ENCODE results near the gene AOC1. TPM values are rescaled to one million over a fixed set of nuclear protein-coding genes. Genes with fewer than 3 reads are reported as not detected.
"Not testable (repeated sequence)": the region's sequence is repeated elsewhere in the genome, so short reads cannot be mapped to it uniquely, and the experiment has no call there.

The AOC1 gene
- total RNA-seq, 1 donor from 2014 or later: not detected

DNA sequence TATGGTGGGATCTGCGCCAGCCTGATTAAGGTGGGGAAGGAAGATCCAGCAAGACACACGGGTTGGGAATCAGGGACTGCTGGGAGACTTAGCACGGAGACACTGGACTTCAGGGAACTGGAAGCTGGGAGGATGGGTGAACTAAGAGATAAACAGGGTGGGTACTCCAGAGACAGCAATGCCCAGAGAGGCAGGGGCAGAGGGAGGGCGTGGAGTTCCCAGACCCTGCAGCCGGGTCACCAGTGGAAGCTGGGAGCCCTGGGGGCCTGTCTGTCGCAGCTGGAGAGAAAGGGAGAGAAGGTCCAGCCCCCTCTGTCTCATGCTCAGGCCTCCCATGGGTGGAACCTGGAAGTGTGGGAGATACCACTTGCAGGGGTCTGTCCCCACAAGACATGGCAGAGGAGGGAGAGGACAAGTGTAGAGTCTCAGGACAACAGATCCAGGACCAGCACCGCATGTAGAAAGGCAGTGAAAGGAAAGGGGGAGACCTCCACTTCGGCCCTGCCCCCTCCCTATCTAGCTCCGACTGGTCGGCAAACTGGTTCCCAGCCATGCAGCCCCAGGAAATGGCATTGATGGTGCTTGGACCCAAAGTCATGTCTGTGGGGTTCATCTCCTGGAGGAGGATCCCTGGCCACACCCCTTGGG, 44.4 kb downstream of the AOC1 start:
- DNase-seq (ENCODE audit: low read depth in 2 of 2): no peak

- no peak for DNase-seq (ENCODE audit: low read depth in 2 of 2)
Measured at GRCh38 chr7:150897502-150898474, 45.5 kb downstream of the AOC1 start.

- DNase-seq (ENCODE audit: low read depth in 2 of 2): peak; percentile 64 to 73
Measured at GRCh38 chr7:150898475-150899011, 46.2 kb downstream of the AOC1 start.

DNA sequence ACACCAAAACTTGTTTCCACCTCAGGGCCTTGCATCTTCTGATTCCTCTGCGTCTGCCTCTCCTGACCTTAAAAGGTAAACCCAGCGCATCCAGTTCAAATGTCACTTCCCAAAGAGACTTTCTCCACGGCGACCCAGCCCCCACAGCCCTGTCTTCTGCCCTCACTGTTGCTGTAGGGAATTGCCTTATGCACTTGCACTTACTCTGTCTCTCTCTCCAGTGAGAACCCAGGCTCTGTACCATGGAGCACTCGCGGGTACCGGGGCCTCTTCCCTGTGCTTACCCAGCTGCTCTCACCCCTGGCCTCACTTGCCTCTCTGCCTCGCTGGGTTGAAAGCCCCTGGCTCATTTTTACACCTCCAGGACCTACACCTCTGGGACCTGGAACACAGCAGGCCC, 48.4 kb downstream of the AOC1 start:
- DNase-seq (ENCODE audit: low read depth in 2 of 2): no peak

GRCh38 chr7:150901160-150902035, 49.1 kb downstream of the AOC1 start:
- DNase-seq (ENCODE audit: low read depth in 2 of 2): no peak

GRCh38 chr7:150902078-150903033, 50.0 kb downstream of the AOC1 start:
- no peak for DNase-seq (ENCODE audit: low read depth in 2 of 2)

- DNase-seq (ENCODE audit: low read depth in 2 of 2): peak; percentile 36 to 62
Measured at GRCh38 chr7:150903606-150904005, 51.3 kb downstream of the AOC1 start.

DNA sequence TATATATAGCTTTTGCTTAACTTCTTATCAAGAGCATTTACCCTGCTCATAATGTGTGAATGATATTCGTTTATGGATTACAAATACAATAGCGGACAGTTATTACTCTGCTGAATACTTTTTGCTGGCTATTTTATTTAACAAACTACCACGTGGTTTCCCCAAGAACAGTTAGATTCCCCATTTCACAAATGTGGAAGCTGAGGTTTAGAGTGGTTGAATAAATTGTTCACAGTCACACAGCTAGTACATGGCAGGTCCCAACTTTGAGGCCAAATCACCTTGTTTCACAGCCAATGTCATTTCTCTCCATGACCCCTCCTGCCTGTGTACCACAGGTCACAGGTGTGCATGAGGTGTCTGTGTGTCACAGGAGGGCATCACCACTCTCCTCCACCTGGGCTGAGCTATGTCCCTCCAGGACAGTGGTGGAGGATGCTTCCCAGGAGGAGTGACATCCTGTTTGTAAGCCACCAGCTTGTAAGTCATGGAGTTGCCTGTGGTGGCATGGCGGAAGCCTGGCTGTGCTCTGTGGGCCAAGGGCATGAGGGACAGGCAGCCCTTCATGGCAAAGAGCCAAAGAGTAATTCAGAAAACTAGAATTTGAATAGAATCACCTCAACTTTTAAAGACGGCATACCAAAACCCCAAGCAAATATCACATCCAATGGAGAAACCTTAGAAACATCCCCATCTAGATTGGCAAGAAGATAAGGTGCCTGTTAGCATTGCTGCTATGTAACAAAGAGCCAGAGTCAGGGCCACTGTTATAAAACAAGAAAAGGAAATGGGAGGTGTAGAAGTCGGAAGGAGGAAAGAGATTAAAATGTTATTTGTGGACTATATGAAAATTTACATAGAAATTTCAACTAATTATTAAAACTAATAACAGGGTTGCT, 51.9 kb downstream of the AOC1 start:
- no peak for DNase-seq (ENCODE audit: low read depth in 2 of 2)

DNA sequence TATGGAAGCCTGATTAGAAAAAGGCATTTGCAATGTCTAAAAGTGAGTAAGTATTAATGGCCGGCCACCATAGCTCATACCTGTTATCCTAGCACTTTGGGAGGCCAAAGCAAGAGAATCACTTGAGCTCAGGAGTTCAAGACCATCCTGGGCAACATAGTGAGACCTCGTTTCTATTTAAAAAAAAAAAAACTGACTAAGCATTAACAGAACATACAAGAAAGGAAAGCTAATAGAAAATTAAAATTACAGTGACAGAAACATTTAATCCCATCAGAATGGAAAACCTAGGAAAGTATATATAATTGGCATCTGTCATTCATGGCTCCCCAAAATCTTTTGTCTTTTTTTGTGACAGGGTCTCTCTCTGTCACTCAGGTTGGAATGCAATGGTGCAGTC, 55.9 kb downstream of the AOC1 start:
- DNase-seq (ENCODE audit: low read depth in 2 of 2): no peak

DNA sequence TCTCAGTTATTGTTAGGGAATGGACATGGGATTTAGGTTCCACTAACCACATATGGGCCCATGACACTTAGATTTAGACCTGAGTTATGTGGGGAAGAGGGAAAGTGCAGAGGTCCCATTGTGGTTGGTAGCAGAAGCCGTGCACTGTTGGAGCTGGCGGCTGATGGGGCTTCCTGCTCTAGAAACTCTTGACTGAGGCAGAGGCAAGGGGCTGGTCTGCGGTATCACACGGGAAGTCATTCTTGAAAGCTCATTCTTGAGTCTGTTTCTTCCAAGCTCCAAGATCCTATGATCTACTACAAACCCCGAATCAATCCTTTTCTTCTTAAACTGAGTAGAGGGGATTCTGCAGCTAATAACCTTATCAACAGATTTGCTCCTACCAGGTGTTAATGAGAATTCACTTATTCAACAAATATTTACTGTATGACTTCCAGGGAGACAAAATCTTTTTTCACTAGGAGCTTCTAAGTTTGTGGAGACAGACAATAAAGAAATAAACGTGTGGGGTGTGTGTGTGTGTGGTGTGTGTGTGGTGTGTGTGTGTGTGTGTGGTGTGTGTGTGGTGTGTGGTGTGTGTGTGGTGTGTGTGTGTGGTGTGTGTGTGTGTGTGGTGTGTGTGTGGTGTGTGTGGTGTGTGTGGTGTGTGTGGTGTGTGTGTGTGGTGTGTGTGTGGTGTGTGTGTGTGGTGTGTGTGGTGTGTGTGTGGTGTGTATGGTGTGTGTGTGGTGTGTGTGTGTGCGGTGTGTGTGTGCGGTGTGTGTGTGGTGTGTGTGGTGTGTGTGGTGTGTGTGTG, 57.1 kb downstream of the AOC1 start:
- DNase-seq (ENCODE audit: low read depth in 2 of 2): no peak

- not testable (repeated sequence) for DNase-seq (ENCODE audit: low read depth in 2 of 2)
Measured at GRCh38 chr7:150910305-150910995, 58.1 kb downstream of the AOC1 start.

DNA sequence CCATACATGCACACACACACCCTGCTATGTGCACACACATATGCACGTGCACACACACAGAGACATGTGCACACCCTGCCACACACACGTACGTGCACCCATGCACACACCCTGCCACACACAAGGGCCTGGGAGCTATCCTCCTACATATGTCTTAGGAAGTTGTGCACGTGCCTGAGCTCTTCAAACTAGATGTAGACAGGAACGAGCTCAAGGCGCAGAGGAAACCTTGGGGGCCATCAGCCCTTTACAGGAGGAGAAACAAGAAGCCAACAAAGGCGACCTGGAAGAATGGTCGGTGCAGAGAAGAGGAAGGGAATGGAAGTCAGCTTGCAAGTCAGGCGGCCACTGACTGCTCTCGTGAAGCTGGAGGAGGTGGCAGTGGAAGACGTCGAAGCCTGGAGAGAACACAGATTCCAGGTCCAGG, 58.7 kb downstream of the AOC1 start:
- no peak for DNase-seq (ENCODE audit: low read depth in 2 of 2)

Other genes starting within 250 kb of the AOC1 start
- gene GIMAP6, start 220.1 kb upstream of the AOC1 start, total RNA-seq: 159 and 175 TPM in 2 replicates
- 34.0 and 42.3 TPM in 2 replicates for gene GIMAP2, start 166.8 kb upstream of the AOC1 start, total RNA-seq
- 13.3 and 16.7 TPM in 2 replicates for gene GIMAP1, start 135.9 kb upstream of the AOC1 start, total RNA-seq
- gene GIMAP5, start 115.1 kb upstream of the AOC1 start, total RNA-seq: 187 and 435 TPM in 2 replicates
- gene TMEM176B, start 52.2 kb upstream of the AOC1 start, total RNA-seq: not detected in 2 replicates
- gene TMEM176A, start 51.7 kb upstream of the AOC1 start, total RNA-seq: not detected in 2 replicates
- gene KCNH2, start 125.8 kb downstream of the AOC1 start, total RNA-seq: under 0.01 TPM in 1 of 2 replicates, not detected in the other
- 25.0 and 30.5 TPM in 2 replicates for gene NOS3, start 138.5 kb downstream of the AOC1 start, total RNA-seq
- under 0.01 TPM in 1 of 2 replicates, not detected in the other for gene ATG9B, start 172.0 kb downstream of the AOC1 start, total RNA-seq
- 10.2 and 10.3 TPM in 2 replicates for gene ABCB8, start 175.9 kb downstream of the AOC1 start, total RNA-seq
- under 0.01 and 0.40 TPM in 2 replicates for gene ASIC3, start 196.0 kb downstream of the AOC1 start, total RNA-seq
- 15.9 and 17.4 TPM in 2 replicates for gene CDK5, start 205.4 kb downstream of the AOC1 start, total RNA-seq
- 39.4 and 72.8 TPM in 2 replicates for gene SLC4A2, start 207.1 kb downstream of the AOC1 start, total RNA-seq
- 36.0 and 38.9 TPM in 2 replicates for gene FASTK, start 228.3 kb downstream of the AOC1 start, total RNA-seq
- gene TMUB1, start 231.0 kb downstream of the AOC1 start, total RNA-seq: 13.1 and 16.9 TPM in 2 replicates
- gene AGAP3, start 234.0 kb downstream of the AOC1 start, total RNA-seq: 35.1 and 62.5 TPM in 2 replicates

All from lung microvascular endothelial cell (primary cell).